Measurements from ENCODE around the gene CTSO. TPM values are rescaled to one million over a fixed set of nuclear protein-coding genes. Genes with fewer than 3 reads are reported as not detected.
A peak's percentile ranks its signal among the peaks of the same experiment; 100 is the strongest.
"Not testable (repeated sequence)": the region's sequence is repeated elsewhere in the genome, so short reads cannot be mapped to it uniquely, and the experiment has no call there.

The CTSO gene
- total and polyA plus RNA-seq, 8 donors = 3.3 to 16.1 (median 8.5) TPM

DNA sequence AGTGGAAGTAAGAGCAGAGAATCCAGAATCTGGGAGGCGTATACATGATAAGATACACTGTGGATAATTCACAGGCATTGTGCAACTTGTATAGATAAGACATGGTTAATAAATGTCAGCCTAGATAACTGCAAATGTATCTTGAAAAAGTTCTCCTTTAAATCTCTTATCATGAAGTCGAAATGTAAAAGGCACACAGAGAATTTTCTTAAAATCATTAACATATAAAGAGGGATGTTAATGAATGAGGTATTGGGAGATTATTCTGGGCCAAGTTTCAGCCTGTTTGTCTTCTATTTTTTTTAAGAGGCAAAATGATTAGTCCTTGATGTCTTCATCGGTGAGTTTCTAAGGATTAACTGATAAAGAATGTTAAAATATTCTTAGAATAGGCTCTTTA lies 49.3 kb downstream of the CTSO start:
- H3K4me3 ChIP-seq = no peak overlapping the region
- H3K36me3 ChIP-seq = no peaks in the 10 kb centered on the region
- H3K4me1 ChIP-seq = peaks cover 4 to 13% (median 8%) of the 10 kb centered on the region in 3 donors
- intact Hi-C loops (cut with DNase I) = no loop called here
- WGBS, 2 donors = 9 to 10% methylated on average over 3 of the region's 3 CpGs
- ATAC-seq (no peak), FAIRE-seq (no peak), DNase-seq (no peak)
- TF ChIP-seq, protein P1, sequence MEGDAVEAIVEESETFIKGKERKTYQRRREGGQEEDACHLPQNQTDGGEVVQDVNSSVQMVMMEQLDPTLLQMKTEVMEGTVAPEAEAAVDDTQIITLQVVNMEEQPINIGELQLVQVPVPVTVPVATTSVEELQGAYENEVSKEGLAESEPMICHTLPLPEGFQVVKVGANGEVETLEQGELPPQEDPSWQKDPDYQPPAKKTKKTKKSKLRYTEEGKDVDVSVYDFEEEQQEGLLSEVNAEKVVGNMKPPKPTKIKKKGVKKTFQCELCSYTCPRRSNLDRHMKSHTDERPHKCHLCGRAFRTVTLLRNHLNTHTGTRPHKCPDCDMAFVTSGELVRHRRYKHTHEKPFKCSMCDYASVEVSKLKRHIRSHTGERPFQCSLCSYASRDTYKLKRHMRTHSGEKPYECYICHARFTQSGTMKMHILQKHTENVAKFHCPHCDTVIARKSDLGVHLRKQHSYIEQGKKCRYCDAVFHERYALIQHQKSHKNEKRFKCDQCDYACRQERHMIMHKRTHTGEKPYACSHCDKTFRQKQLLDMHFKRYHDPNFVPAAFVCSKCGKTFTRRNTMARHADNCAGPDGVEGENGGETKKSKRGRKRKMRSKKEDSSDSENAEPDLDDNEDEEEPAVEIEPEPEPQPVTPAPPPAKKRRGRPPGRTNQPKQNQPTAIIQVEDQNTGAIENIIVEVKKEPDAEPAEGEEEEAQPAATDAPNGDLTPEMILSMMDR (IDR thresholded peaks at IDR 0.05) = no peak
- no peak overlapping the region for H3K27ac ChIP-seq
- no peaks in the 10 kb centered on the region for H3K27me3 ChIP-seq
- no peaks in the 10 kb centered on the region for H3K9me3 ChIP-seq

DNA sequence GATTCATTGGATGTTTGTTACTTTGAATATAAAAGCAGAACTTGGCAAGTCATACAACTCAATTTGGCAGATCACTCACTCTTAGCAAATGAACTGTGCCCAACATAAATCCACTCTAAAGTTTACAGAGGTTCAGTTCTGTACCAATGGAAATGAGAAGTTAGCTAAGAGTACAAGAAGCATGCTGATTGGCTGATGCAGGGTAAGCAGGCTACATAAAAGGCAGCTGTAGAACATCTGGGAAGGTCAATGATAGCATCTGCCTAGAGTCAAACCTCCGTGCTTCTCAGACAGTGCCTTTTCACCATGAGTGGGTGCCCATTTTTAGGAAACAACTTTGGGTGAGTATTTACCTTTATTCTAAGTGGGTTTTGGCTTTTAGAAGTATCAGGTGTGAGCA lies 50.2 kb downstream of the CTSO start, which contains the start of gene TDO2:
TSS of gene TDO2 (plus strand) at position 244 of the 400 bp plus-strand sequence. CDS start at position 307, 63 bp downstream.
- ATAC-seq = no peak
- no peaks in the 10 kb centered on the region for H3K9me3 ChIP-seq
- WGBS, 2 donors = 54 to 55% methylated on average over 1 of the region's 1 CpG
- TF ChIP-seq, protein P1 (IDR thresholded peaks at IDR 0.05) = no peak
- no peak for DNase-seq
- FAIRE-seq = no peak
- no peaks in the 10 kb centered on the region for H3K36me3 ChIP-seq
- intact Hi-C loops (cut with DNase I) = no loop called here
- peaks cover 4 to 13% (median 8%) of the 10 kb centered on the region in 3 donors for H3K4me1 ChIP-seq
- no peaks in the 10 kb centered on the region for H3K27me3 ChIP-seq
- no peak within 1 kb of the TSS for H3K27ac ChIP-seq
- no peak within 1 kb of the TSS for H3K4me3 ChIP-seq

DNA sequence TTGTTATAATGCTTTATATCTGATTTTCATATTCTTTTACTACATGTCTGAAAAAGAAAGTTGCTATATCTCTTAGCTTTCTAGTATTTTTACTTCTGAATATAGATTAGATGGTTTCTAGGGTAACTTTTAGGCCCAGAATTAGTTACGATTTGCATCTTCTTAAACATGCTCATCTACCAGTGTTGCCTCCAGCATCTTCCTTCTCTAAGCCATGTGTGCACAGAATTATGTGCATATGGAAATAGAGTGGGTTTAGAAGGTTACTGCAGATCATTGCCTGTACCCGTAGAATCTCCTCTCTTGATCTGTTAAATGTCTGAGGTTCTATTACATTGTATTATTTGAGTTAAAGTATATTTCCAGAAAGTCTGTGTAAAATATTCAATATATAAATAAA lies 52.7 kb downstream of the CTSO start:
- peaks cover 0 to 5% (median 0%) of the 10 kb centered on the region in 3 donors for H3K4me1 ChIP-seq
- TF ChIP-seq, protein P1 (IDR thresholded peaks at IDR 0.05) = no peak
- intact Hi-C loops (cut with DNase I) = no loop called here
- ATAC-seq (no peak), FAIRE-seq (no peak), DNase-seq (no peak)
- H3K4me3 ChIP-seq = no peak overlapping the region
- WGBS, 2 donors = 77% methylated on average over 2 of the region's 2 CpGs
- H3K27me3 ChIP-seq = no peaks in the 10 kb centered on the region
- no peaks in the 10 kb centered on the region for H3K9me3 ChIP-seq
- H3K27ac ChIP-seq = no peak overlapping the region
- H3K36me3 ChIP-seq = no peaks in the 10 kb centered on the region

DNA sequence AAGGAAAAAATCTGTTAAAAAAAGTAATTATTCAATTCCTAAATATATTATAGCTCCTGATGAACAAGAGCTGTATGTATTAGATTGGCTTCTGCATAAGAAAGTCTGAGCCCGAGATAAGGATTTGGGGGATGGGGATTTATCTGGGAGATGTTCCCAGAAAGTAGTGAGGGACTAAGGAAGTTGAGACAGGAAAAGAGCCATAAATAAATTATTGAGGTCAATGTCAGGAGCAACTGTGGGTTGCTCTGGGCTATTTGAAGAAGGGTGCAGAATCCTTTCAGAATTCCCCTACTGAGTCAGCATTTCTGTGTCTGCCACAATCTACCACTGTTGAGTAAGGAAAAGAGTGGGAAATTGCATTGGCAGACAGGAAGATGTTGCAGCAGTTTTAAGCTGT lies 53.3 kb downstream of the CTSO start:
- DNase-seq (no peak), FAIRE-seq (no peak), ATAC-seq (peak in 2 of 4 donors; percentile 47)
- intact Hi-C loops (cut with DNase I) = no loop called here
- peaks cover 0 to 5% (median 0%) of the 10 kb centered on the region in 3 donors for H3K4me1 ChIP-seq
- no peaks in the 10 kb centered on the region for H3K36me3 ChIP-seq
- no peak overlapping the region for H3K4me3 ChIP-seq
- no peak overlapping the region for H3K27ac ChIP-seq
- H3K9me3 ChIP-seq = no peaks in the 10 kb centered on the region
- H3K27me3 ChIP-seq = no peaks in the 10 kb centered on the region
- TF ChIP-seq, protein P1 (IDR thresholded peaks at IDR 0.05) = no peak
- 63 to 81% methylated on average over 1 of the region's 1 CpG for WGBS, 2 donors

DNA sequence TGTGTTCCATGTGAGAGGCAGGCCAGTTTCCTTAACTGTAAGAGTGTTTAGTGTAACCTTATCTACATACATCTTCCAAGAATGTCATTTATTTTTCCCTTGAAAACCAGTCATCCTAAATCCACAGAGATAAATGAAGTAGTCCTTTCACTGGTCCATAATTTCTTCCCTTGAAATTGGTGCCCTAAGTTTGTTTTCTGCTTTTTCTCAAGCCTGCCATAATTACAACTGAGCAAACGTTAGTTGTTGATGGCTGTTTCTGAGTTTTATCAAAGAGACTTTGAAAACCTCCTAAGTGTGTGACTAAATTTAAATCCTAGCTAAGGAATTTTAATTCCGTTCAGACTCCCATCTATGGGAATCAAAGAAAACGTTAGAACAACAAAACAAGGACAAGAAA lies 53.8 kb downstream of the CTSO start:
- Histone ChIP-seq H3K4me3 (no peak overlapping the region), H3K36me3 (no peaks in the 10 kb centered on the region), H3K4me1 (peaks cover 0 to 5% (median 0%) of the 10 kb centered on the region in 3 donors), H3K27me3 (no peaks in the 10 kb centered on the region), H3K9me3 (no peaks in the 10 kb centered on the region), H3K27ac (no peak overlapping the region)
- intact Hi-C loops (cut with DNase I) = no loop called here
- DNase-seq (no peak), FAIRE-seq (no peak), ATAC-seq (no peak)
- WGBS, 2 donors = 13 to 15% methylated on average over 3 of the region's 3 CpGs
- TF ChIP-seq, protein P1 (IDR thresholded peaks at IDR 0.05) = no peak

DNA sequence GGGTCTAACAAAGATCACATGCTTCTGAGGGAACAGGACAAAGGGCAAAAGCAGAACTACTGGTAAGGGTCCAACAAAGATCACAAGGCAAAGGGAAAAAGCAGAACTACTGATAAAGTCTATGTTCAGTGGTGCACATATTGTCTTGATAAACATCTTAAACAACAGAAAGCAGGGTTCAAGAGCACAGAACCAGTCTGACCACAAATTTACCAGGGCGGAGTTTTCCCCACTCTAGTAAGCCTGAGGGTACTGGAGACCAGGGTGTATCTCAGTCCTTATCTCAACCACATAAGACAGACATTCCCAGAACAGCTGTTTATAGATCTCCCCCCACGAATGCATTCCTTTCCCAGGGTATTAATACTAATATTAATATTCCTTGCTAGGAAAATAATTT lies 55.3 kb downstream of the CTSO start:
- ATAC-seq; H3K4me3 ChIP-seq; intact Hi-C loops (cut with DNase I); H3K36me3 ChIP-seq; DNase-seq; H3K4me1 ChIP-seq; H3K9me3 ChIP-seq; FAIRE-seq; H3K27ac ChIP-seq; H3K27me3 ChIP-seq: not testable (repeated sequence)
- WGBS, 2 donors = 64 to 77% methylated on average over 2 of the region's 2 CpGs
